ENCODE data around the gene PTPRB.

DNA sequence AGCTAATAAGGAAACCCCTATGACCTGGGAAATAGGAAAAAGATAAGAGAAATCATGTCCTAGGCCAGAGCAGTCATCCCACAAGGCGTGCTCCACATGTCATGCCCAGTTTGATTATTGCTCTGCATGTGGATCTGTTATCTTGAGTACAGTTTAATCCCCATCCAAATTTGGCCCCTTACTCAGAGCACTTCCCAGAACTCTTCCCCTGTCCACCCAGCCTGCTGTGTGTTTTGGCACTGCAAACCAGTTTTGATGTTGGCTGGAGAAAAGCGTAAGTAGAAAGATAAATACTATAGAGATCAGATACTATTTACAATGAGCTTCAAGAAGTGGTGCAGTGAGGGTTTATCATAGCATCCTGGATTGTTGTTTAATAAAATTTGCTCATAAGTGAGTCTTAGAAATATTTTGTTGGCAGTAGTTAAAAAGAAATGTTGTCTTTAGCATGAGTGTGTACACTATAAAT is 83.8 kb downstream of the PTPRB start:
- TF ChIP-seq POLR2A (IDR thresholded peaks at IDR 0.05), result no peak
- TF ChIP-seq, protein P1, sequence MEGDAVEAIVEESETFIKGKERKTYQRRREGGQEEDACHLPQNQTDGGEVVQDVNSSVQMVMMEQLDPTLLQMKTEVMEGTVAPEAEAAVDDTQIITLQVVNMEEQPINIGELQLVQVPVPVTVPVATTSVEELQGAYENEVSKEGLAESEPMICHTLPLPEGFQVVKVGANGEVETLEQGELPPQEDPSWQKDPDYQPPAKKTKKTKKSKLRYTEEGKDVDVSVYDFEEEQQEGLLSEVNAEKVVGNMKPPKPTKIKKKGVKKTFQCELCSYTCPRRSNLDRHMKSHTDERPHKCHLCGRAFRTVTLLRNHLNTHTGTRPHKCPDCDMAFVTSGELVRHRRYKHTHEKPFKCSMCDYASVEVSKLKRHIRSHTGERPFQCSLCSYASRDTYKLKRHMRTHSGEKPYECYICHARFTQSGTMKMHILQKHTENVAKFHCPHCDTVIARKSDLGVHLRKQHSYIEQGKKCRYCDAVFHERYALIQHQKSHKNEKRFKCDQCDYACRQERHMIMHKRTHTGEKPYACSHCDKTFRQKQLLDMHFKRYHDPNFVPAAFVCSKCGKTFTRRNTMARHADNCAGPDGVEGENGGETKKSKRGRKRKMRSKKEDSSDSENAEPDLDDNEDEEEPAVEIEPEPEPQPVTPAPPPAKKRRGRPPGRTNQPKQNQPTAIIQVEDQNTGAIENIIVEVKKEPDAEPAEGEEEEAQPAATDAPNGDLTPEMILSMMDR (IDR thresholded peaks at IDR 0.05), result no peak
